ENCODE measurements around the gene DMD.

DNA sequence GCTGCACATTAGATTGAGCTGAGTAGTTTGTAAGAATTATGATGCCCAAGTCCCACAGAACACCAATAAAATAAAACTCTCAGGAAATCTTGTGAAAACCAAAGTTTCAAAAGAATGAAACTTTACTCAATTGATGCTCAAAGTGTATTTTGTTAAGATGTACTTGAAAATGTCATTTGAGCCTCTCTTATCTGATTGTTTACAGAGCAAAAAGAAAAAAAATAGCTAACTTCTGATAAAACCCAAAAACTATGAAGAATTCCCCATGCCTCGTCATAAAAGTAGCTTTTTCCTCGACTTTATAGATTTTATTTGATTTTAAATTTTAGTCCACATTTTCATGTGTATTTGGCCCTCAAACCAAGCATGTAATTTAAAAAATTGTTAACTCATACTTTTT lies 1618.0 kb downstream of the DMD start:
- no peak for TF ChIP-seq CEBPB (IDR thresholded peaks at IDR 0.05; ENCODE audit: low read depth, low read length)
- TF ChIP-seq JUN (IDR thresholded peaks at IDR 0.05; ENCODE audit: low read depth, low read length): no peak
- TF ChIP-seq, protein P1, sequence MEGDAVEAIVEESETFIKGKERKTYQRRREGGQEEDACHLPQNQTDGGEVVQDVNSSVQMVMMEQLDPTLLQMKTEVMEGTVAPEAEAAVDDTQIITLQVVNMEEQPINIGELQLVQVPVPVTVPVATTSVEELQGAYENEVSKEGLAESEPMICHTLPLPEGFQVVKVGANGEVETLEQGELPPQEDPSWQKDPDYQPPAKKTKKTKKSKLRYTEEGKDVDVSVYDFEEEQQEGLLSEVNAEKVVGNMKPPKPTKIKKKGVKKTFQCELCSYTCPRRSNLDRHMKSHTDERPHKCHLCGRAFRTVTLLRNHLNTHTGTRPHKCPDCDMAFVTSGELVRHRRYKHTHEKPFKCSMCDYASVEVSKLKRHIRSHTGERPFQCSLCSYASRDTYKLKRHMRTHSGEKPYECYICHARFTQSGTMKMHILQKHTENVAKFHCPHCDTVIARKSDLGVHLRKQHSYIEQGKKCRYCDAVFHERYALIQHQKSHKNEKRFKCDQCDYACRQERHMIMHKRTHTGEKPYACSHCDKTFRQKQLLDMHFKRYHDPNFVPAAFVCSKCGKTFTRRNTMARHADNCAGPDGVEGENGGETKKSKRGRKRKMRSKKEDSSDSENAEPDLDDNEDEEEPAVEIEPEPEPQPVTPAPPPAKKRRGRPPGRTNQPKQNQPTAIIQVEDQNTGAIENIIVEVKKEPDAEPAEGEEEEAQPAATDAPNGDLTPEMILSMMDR (IDR thresholded peaks at IDR 0.05; ENCODE audit: control extremely low read depth in 1 of 3, insufficient read depth in 1 of 3, low read depth in 1 of 3, low read length in 3 of 3): no peak
- TF ChIP-seq JUND (IDR thresholded peaks at IDR 0.05; ENCODE audit: low read length): no peak
- TF ChIP-seq POU5F1 (IDR thresholded peaks at IDR 0.05; ENCODE audit: low read depth, low read length): no peak
- no peak for TF ChIP-seq CHD2 (IDR thresholded peaks at IDR 0.05; ENCODE audit: low read length)
- no peak for TF ChIP-seq BACH1 (IDR thresholded peaks at IDR 0.05; ENCODE audit: low read length)

Measured in H1 (cell line).